ENCODE data around the gene TNIP2. TPM values are rescaled to one million over a fixed set of nuclear protein-coding genes. Genes with fewer than 3 reads are reported as not detected.

Gene TNIP2
- total and polyA plus RNA-seq, 2 of the 13 experiments (the other 11 are each of a cell fraction or from before 2014, with no cell fraction given) = 25.6 to 38.0 TPM

- TF ChIP-seq ZNF549 (CRISPR knock-in tag; IDR thresholded peaks at IDR 0.05) (no peak), ZNF329 (CRISPR knock-in tag; IDR thresholded peaks at IDR 0.05; ENCODE audit: low read depth) (no peak), MAF1 (CRISPR knock-in tag; IDR thresholded peaks at IDR 0.05; ENCODE audit: borderline replicate concordance) (no peak), ZMYM4 (CRISPR knock-in tag; IDR thresholded peaks at IDR 0.05) (no peak), MAFK (conservative IDR thresholded peaks at IDR 0.05 in 1 of 2, IDR thresholded peaks at IDR 0.05 in 1 of 2; ENCODE audit: low read length in 2 of 2) (no peak), KAT2B (IDR thresholded peaks at IDR 0.05; ENCODE audit: borderline replicate concordance, low read depth, low read length) (no peak), PRDM4 (CRISPR knock-in tag; IDR thresholded peaks at IDR 0.05; ENCODE audit: borderline replicate concordance) (no peak), SRSF9 (IDR thresholded peaks at IDR 0.05; ENCODE audit: borderline replicate concordance, insufficient read depth, low read depth, low read length, poor library complexity, severe bottlenecking) (no peak), ZMYM3 (CRISPR knock-in tag; IDR thresholded peaks at IDR 0.05) (0 out of 2 replicates have a peak, but pooled peaks have one; percentile 42), ZNF292 (CRISPR knock-in tag; IDR thresholded peaks at IDR 0.05; ENCODE audit: borderline replicate concordance, low read depth) (no peak), RBAK (CRISPR knock-in tag; IDR thresholded peaks at IDR 0.05) (no peak), ZNF629 (CRISPR knock-in tag; conservative IDR thresholded peaks at IDR 0.05) (peak; percentile 87), ZC3H13 (CRISPR knock-in tag; IDR thresholded peaks at IDR 0.05) (no peak), ZNF263 (CRISPR knock-in tag; IDR thresholded peaks at IDR 0.05) (no peak), PAF1 (CRISPR knock-in tag; IDR thresholded peaks at IDR 0.05) (no peak), GABPA (IDR thresholded peaks at IDR 0.05; ENCODE audit: low read depth, low read length) (no peak), GABPA (CRISPR knock-in tag; IDR thresholded peaks at IDR 0.05; ENCODE audit: low read depth) (no peak), RNF2 (conservative IDR thresholded peaks at IDR 0.05; ENCODE audit: low read depth) (no peak), PBX3 (CRISPR knock-in tag; IDR thresholded peaks at IDR 0.05; ENCODE audit: borderline replicate concordance) (no peak)
Measured at GRCh38 chr4:2795893-2796848, 40.0 kb upstream of the TNIP2 start (continued).
